Hindlimb muscle (tissue), 1 donor: ENCODE results near the gene PSRC1. TPM values are rescaled to one million over a fixed set of nuclear protein-coding genes. Genes with fewer than 3 reads are reported as not detected.

Experiments
- DNase-seq: peaks from one replicate; pipeline ENCODE4 v3.0.0-alpha.2; 2013
- polyA plus RNA-seq: library from polyadenylated mRNA; unstranded; fragments of 120-200 nt; gene quantifications from one replicate; pipeline ENCODE4 v1.2.1, GENCODE V29; 2013; ENCODE audit not compliant: insufficient read length

PSRC1 gene
- polyA plus RNA-seq, 1 donor = 11.1 TPM

DNA sequence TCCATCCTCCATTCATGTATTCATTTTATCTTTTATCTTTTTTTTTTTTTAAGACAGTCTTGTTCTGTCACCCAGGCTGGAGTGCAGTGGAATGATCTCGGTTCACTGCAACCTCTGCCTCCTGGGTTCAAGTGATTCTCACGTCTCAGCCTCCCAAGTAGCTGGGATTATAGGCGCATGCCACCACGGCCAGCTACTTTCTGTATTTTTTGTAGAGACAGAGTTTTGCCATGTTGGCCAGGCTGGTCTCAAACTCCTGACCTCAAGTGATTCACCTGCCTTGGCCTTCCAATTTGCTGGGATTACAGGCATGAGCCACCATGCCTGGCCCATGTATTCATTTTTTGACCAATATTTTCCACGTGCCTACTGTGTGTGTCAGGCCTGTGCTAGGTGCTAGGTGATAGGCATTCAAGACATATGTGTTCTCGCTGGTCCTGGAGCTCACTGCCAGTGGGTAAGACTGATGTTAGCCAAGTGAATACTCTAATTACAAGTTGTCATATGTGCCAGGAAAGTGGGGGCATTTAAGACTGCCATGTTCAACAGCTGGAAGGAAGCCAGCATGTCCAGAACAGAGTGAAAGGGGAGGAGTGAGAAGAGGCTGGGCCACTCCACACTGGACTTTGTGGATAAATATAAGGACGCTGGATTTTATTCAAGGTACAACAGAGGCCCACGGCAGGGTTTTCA, 38.9 kb downstream of the PSRC1 start:
- DNase-seq = no peak

DNA sequence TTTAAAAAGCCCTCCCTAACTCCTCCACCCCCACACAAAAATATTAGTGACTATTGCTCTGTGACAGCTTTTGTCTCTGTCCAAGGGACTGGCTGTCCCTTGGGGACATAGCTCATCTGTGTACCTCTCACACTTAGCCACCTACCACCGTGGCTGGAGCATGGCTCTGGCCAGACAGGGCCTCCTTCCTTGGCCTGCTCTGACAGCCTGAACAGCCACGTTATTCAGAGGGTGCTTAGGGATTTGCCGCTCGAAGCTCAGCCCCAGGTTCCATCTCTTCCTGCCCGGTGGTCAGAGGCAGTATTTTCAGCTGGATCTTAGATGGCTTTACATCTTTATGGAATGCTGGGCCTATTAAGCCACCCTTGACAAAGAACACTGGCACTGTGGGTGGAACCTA, 39.7 kb downstream of the PSRC1 start:
- no peak for DNase-seq

DNA sequence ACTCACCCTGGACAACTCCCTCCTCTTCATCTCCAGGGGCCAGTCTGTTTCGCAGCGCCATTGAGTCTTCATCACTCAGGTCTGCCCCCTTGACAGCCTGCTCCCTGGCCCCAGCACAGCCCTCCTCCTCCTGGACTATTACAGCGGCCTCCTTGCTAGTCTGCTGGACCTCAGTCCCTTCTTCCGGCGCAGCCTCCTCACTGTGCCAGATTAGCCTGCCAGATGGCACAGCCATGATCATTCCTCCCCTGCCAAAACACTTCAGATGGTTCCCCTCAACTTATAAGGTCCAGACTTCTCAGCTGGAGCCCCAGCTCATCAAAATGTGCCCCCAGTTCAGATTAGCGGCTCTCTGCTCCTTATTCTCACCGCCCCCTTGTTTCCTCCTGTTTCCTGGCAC, 40.6 kb downstream of the PSRC1 start:
- peak; percentile 42 for DNase-seq

DNA sequence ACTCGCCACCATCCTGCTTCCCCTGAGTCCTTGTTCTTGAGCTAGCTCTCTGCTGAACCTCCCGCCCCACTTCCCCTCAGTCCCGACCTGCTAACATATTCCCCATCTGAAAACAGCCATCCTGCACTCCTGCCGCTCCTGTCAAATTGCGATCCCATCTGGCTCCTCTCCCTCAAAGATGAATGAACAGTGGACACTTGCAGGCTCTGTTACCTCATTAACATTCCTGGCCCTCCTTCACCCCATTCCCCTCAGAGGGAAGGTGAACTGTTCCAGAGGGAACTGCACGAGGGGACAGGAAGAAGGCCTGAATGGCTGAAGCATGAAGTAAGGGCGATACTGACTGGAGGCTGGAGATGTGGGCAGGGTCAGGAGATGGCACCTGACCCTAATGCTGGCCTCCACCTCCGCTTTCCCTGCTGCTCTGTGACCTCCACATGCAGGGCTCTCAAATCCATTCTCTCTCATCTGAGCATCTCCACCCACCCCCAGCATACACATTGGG, 41.1 kb downstream of the PSRC1 start:
- no peak for DNase-seq

DNA sequence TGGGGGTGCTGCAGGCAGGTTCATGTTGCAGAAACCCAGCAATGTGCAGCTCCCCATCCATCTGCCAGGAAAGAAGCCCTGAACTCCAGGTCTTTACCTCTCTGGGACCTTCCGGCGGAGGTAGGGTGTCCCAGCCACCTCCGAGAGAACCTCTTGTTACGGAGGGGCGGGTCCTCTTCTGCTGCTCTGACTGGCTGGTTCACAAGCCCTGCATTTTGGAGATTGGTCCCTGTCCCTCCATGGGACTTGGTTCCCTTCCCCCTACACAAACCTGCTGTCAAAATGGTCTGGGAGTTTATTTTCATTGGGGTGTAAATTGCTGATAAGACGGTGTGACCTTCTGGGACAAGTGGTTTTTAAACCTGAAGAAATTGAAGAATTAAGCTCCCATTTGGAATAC, 41.6 kb downstream of the PSRC1 start:
- DNase-seq = no peak

DNA sequence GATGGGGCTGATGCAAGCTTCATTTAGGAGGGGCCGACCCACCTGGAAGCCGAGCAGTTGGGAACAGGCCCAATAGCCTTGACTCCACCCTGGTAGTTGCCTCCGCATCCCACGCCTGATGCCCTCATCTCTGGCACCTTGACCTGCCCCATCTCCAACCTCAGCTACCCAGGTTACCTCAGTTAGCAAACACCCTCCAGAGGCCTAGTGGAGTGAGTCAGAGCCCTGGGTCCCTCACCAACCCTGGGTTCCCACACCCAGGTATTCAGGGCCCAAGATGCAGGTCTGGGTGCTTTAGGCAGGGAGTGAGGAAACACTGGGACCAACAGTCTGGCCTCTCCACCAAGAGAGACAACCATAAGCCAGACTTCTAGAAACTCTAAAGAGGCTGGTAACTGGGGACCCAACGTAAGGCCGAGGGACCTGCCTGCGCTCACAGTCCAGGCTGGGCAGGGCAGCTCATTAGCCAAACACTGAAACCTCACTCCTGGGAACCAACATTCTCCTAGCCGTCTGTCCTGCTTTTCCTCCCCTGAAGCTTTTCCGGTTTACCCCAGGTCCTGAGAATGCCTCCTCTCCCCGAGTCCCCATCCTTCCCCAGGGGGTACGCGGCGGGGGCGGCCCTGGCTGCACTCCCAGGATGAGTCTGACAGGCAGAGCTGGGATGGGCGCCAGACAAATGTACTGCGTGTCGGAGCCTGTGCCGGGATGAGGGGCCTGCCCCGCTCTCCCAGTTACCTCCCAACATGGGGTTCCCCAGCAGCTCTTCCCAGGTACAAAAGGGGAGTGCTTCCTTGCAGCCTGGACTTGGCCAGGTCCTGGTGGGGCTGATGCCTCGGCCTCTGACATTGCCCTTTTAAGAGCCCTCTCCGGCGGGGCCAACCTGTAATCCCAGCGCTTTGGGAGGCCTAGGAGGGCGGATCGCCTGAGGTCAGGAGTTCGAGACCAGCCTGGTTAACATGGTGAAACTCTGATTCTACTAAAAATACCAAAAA, 42.5 kb downstream of the PSRC1 start:
- DNase-seq = peak; percentile 59

DNA sequence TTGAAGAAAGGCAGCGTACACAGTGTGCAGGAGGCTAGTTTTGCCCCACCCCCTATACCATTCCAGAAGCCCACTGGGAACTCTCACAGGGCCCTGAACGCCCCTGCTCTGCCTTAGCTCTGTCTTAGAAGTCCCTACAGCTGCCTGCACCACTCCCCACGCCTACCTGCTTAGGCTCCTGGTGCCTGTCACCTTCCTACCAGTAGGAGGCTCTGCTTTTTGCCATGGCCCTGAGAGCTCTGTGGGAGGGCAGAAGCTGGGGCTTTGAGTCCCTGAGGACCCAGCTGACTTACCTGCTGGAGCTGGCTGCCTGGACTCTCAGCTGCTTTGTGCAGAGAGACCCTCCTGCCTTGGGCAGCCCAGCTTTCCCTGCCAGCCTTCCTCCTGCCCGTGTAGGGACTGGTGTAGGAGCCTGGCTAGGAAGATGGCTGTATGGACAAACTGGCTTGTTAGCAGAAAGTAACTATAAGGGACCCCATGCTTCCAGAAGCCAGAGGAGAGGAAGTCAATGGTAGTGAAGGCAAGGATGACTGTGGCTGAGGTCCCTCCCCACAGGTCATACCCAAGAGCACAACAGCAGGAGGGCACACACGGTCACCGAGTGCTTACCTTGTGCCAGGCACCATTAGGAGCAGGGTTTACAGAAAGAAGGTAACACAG, 43.4 kb downstream of the PSRC1 start:
- DNase-seq = no peak

DNA sequence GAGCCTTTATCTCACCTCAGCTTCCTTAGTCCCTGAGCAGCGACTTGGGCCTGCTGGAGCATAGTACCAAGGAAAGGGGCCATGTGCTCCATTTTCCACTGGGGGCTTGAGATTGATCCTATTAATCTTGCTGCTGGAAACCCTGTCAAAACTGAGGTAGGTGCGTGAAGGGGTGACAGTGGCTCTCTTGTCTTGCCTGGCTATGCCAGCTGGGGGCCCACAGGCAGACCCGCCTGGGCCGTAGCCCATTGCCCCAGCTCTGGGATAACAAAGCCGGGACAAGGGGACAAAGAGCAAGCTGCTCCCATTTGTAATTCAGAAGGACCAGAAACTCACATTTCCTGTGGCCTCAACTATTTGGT, 43.9 kb downstream of the PSRC1 start:
- DNase-seq = no peak

DNA sequence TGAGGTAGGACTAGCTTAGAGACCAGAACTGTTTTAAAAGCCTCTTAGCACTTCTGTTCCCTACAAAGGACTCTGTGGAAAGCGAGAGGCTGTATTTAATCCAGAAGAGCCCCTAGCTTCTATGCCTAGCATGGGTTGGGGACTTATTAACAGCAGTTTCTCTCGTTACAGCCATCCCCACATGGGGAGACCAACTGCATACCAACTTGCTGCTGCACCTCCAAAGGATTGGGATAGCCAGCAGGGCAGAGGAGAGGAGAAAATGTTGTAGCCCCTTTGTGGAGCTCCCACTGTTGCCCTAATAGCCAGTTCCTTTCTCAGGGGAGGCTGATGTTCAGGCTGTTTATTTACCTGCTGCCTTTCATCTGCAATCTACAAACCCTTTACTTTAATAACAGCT, 44.6 kb downstream of the PSRC1 start:
- no peak for DNase-seq

DNA sequence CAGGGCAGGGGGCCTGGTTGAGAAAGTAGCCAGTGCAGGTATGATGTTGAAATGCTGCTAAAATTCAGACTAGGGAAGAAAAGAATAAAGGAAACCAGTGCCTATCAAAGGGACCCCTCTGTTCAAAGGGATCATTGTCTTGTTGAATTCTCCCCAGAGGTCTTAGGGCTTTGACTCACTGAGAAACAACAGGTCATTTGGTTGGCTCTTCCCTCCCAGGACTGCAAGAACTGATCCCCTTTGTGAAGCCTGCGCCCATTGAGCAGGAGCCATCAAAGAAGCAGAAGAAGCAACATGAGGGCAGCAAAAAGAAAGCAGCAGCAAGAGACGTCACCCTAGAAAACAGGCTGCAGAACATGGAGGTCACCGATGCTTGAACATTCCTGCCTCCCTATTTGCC, 45.4 kb downstream of the PSRC1 start:
- no peak for DNase-seq

DNA sequence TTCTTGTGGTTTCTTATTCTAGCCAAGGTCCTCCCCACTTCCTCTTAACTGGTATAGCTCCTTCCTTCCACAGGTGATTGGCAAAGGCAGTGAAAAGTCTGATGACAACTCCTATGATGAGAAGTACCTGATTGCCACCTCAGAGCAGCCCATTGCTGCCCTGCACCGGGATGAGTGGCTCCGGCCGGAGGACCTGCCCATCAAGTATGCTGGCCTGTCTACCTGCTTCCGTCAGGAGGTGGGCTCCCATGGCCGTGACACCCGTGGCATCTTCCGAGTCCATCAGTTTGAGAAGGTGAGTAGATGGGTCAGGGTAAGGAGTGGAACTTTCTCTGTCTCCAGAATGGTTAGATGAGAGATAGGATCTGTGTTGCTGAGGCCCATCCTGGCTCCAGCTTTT, 47.8 kb downstream of the PSRC1 start:
- DNase-seq = no peak

DNA sequence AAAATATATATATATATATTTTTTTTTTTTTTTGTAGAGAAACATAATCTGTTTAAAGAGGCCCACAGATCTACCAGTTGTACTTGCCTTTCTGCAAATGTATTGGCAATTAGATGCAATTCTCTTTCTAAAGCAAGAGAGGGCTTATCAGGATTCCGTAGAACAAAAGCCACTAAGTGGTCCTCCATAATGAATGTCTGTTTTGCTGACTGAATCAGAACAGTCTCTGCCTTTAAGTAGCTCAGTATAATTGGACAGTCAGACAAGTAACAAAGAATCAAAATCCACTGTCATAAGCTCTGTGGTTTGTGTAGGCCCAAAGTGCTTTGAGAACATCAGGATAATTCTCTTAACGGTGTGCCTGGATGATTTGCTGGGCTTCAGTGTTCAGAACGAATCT, 51.9 kb downstream of the PSRC1 start:
- no peak for DNase-seq

Other genes with a start within 250 kb of the PSRC1 start
- 10.8 TPM for gene WDR47, start 241.0 kb downstream of the PSRC1 start, polyA plus RNA-seq
- 34.1 TPM for gene TAF13, start 207.1 kb downstream of the PSRC1 start, polyA plus RNA-seq
- gene TMEM167B, start 192.4 kb downstream of the PSRC1 start, polyA plus RNA-seq = 39.5 TPM
- gene ELAPOR1, start 169.0 kb downstream of the PSRC1 start, polyA plus RNA-seq = 0.27 TPM
- gene SARS1, start 69.2 kb downstream of the PSRC1 start, polyA plus RNA-seq = 83.1 TPM
- 4.1 TPM for gene CELSR2, start 33.6 kb downstream of the PSRC1 start, polyA plus RNA-seq
- gene MYBPHL, start 23.9 kb upstream of the PSRC1 start, polyA plus RNA-seq = 0.94 TPM
- 32.9 TPM for gene SORT1, start 114.8 kb upstream of the PSRC1 start, polyA plus RNA-seq
- 52.5 TPM for gene PSMA5, start 143.3 kb upstream of the PSRC1 start, polyA plus RNA-seq
- 289 TPM for gene SYPL2, start 183.4 kb upstream of the PSRC1 start, polyA plus RNA-seq
- 31.2 TPM for gene ATXN7L2, start 200.8 kb upstream of the PSRC1 start, polyA plus RNA-seq
- 11.5 TPM for gene CYB561D1, start 210.9 kb upstream of the PSRC1 start, polyA plus RNA-seq
- 14.8 TPM for gene AMIGO1, start 226.6 kb upstream of the PSRC1 start, polyA plus RNA-seq